Measurements from ENCODE around the gene MRPS27.

Gene MRPS27

DNA sequence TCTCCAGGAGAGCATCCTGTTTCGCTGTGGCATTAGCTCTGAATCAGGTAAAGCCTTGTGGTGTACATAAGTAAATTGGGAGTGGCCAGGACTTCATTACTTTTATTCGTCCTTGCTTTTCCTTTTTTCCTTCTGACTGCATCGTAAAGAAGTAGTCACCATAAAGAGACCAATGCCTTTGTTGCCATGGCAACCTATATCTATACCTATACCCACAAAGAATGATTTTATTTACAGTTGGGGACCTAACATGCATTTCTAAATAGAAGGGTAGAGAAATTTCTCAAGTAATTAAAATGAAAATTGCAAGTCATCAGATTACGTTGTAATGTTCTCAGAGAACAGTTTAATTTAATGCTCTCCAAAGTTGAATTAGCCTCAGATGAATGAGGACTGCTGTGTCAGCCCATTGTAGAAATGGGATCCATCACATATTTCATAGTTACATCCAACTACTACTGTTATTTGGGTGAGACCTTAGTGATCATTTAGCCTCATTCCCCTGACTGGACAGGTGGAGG is 18.7 kb upstream of the MRPS27 start:
- WGBS (ENCODE audit: extremely low coverage, insufficient coverage, low lambda C conversion rate): no CpG with 5 or more reads among the region's 4 CpGs

DNA sequence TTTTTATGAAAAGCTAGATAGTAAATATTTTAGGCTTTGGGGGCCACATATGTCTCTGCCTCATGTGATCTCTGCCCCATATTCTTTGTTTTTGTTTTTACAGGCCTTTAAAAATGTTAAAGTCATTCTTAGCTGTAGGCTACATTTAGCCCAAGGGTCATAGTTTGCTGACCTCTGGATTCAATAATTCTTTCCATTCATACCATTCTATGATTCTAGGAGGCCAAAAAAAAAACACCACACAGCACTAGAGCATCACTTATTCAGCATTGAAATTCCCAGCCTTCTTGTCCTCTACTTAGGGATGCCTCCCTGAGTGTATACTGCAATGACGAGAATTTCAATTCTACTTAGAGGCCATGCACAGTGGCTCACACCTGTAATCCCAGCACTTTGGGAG is 17.1 kb upstream of the MRPS27 start:
- Histone ChIP-seq H3K27ac (ENCODE audit: low read depth, low read length) (no peak overlapping the region), H2BK120ac (ENCODE audit: low read depth, low read length) (no peak overlapping the region), H3K4me2 (ENCODE audit: low read length) (no peak overlapping the region), H3K56ac (ENCODE audit: low read length) (no peak overlapping the region), H3K4ac (ENCODE audit: low read depth, low read length) (no peak overlapping the region), H3K23ac (ENCODE audit: low read length) (no peak overlapping the region), H3K4me1 (ENCODE audit: control insufficient read depth, low read depth, low read length) (no peaks in the 10 kb centered on the region), H3K27me3 (ENCODE audit: insufficient read depth, low read length, poor library complexity) (no peaks in the 10 kb centered on the region), H3K36me3 (ENCODE audit: control insufficient read depth, insufficient read depth, low read length) (no peaks in the 10 kb centered on the region), H3K79me1 (ENCODE audit: low read length) (no peaks in the 10 kb centered on the region), H3K4me3 (ENCODE audit: low read length) (no peak overlapping the region), H3K9ac (ENCODE audit: low read length) (no peak overlapping the region), H4K8ac (ENCODE audit: low read depth, low read length) (no peak overlapping the region), H3K79me2 (ENCODE audit: control insufficient read depth, insufficient read depth, low read length) (no peaks in the 10 kb centered on the region), H2AK5ac (ENCODE audit: low read length) (no peak overlapping the region), H4K5ac (ENCODE audit: low read length) (no peak overlapping the region), H2BK5ac (ENCODE audit: low read length) (no peak overlapping the region), H2BK15ac (replicated peaks; ENCODE audit: low read depth) (no peak overlapping the region), H3K18ac (ENCODE audit: low read length) (no peak overlapping the region)
- WGBS (ENCODE audit: extremely low coverage, insufficient coverage, low lambda C conversion rate): no CpG with 5 or more reads among the region's 1 CpG
- no peak for DNase-seq

More for the DNA sequence above, 18.7 kb upstream of the MRPS27 start:
- H3K18ac ChIP-seq (ENCODE audit: low read length): no peak overlapping the region
- H2AK5ac ChIP-seq (ENCODE audit: low read length): no peak overlapping the region
- no peaks in the 10 kb centered on the region for H3K36me3 ChIP-seq (ENCODE audit: control insufficient read depth, insufficient read depth, low read length)
- no peak overlapping the region for H3K56ac ChIP-seq (ENCODE audit: low read length)
- no peak overlapping the region for H3K4ac ChIP-seq (ENCODE audit: low read depth, low read length)
- H3K4me3 ChIP-seq (ENCODE audit: low read length): no peak overlapping the region
- H4K5ac ChIP-seq (ENCODE audit: low read length): no peak overlapping the region
- H2BK120ac ChIP-seq (ENCODE audit: low read depth, low read length): no peak overlapping the region
- no peak overlapping the region for H2BK15ac ChIP-seq (replicated peaks; ENCODE audit: low read depth)
- no peaks in the 10 kb centered on the region for H3K4me1 ChIP-seq (ENCODE audit: control insufficient read depth, low read depth, low read length)
- H3K27ac ChIP-seq (ENCODE audit: low read depth, low read length): no peak overlapping the region
- H3K79me1 ChIP-seq (ENCODE audit: low read length): no peaks in the 10 kb centered on the region
- no peaks in the 10 kb centered on the region for H3K79me2 ChIP-seq (ENCODE audit: control insufficient read depth, insufficient read depth, low read length)
- H3K4me2 ChIP-seq (ENCODE audit: low read length): no peak overlapping the region
- no peak overlapping the region for H2BK5ac ChIP-seq (ENCODE audit: low read length)
- H4K8ac ChIP-seq (ENCODE audit: low read depth, low read length): no peak overlapping the region
- DNase-seq: no peak
- no peak overlapping the region for H3K9ac ChIP-seq (ENCODE audit: low read length)
- H3K27me3 ChIP-seq (ENCODE audit: insufficient read depth, low read length, poor library complexity): no peaks in the 10 kb centered on the region
- H3K23ac ChIP-seq (ENCODE audit: low read length): no peak overlapping the region

DNA sequence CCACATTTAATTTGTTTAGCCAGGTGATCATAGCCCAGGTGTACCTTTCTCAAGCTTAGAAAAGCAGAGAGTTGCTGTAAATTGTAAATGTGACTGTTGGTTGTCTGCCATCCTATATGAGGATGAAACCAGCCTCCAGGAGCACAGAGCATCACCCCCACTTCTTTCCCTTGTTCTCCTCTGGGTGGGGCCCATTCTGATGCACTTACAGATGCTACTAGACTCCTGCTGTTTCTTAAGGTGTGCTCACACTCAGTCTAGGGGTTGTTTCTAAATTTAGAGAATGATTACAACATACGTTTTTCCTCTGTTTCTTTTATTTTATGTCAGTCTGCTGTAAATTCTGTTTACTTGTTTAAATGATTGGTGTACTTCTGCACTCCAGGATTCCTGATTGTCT is 10.7 kb upstream of the MRPS27 start:
- no peak overlapping the region for H3K4me3 ChIP-seq (ENCODE audit: low read length)
- H3K18ac ChIP-seq (ENCODE audit: low read length): no peak overlapping the region
- no peaks in the 10 kb centered on the region for H3K79me2 ChIP-seq (ENCODE audit: control insufficient read depth, insufficient read depth, low read length)
- H4K5ac ChIP-seq (ENCODE audit: low read length): no peak overlapping the region
- H2BK5ac ChIP-seq (ENCODE audit: low read length): no peak overlapping the region
- no peak overlapping the region for H3K56ac ChIP-seq (ENCODE audit: low read length)
- no peak overlapping the region for H3K27ac ChIP-seq (ENCODE audit: low read depth, low read length)
- no peaks in the 10 kb centered on the region for H3K36me3 ChIP-seq (ENCODE audit: control insufficient read depth, insufficient read depth, low read length)
- H4K8ac ChIP-seq (ENCODE audit: low read depth, low read length): no peak overlapping the region
- no peak overlapping the region for H2BK15ac ChIP-seq (replicated peaks; ENCODE audit: low read depth)
- no peak overlapping the region for H3K9ac ChIP-seq (ENCODE audit: low read length)
- H2BK120ac ChIP-seq (ENCODE audit: low read depth, low read length): no peak overlapping the region
- no peak for DNase-seq
- H3K4me2 ChIP-seq (ENCODE audit: low read length): no peak overlapping the region
- WGBS (ENCODE audit: extremely low coverage, insufficient coverage, low lambda C conversion rate): no CpG with 5 or more reads among the region's 1 CpG
- no peaks in the 10 kb centered on the region for H3K4me1 ChIP-seq (ENCODE audit: control insufficient read depth, low read depth, low read length)
- H3K4ac ChIP-seq (ENCODE audit: low read depth, low read length): no peak overlapping the region
- no peaks in the 10 kb centered on the region for H3K79me1 ChIP-seq (ENCODE audit: low read length)
- H3K27me3 ChIP-seq (ENCODE audit: insufficient read depth, low read length, poor library complexity): no peaks in the 10 kb centered on the region
- H3K23ac ChIP-seq (ENCODE audit: low read length): no peak overlapping the region
- H2AK5ac ChIP-seq (ENCODE audit: low read length): no peak overlapping the region

DNA sequence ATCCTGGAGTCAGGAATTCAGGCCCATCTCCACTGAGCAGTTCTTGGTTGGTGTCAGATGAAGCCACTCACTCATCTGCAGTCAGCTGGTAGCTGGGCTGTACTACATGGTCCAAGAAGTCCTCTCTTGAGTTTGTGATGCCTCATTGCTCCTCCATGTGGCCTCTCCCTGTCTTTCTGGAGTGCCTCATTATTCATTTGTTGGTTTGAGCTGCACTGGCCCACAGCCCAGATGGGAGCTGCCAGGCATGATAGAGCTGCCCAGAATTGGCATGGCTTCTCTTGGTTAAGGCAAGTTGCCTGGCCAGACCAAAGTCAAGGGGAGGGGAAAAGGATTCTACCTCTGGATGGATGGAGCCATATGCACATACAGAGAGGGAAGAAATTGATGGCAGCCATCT is 8.1 kb upstream of the MRPS27 start:
- Histone ChIP-seq H3K4ac (ENCODE audit: low read depth, low read length) (no peak overlapping the region), H4K8ac (ENCODE audit: low read depth, low read length) (no peak overlapping the region), H3K18ac (ENCODE audit: low read length) (no peak overlapping the region), H3K23ac (ENCODE audit: low read length) (no peak overlapping the region), H4K5ac (ENCODE audit: low read length) (no peak overlapping the region), H3K56ac (ENCODE audit: low read length) (no peak overlapping the region), H2AK5ac (ENCODE audit: low read length) (no peak overlapping the region), H3K79me2 (ENCODE audit: control insufficient read depth, insufficient read depth, low read length) (no peaks in the 10 kb centered on the region), H2BK120ac (ENCODE audit: low read depth, low read length) (no peak overlapping the region), H3K27ac (ENCODE audit: low read depth, low read length) (no peak overlapping the region), H2BK5ac (ENCODE audit: low read length) (no peak overlapping the region), H3K79me1 (ENCODE audit: low read length) (no peaks in the 10 kb centered on the region), H3K4me1 (ENCODE audit: control insufficient read depth, low read depth, low read length) (no peaks in the 10 kb centered on the region), H3K9ac (ENCODE audit: low read length) (no peak overlapping the region), H3K27me3 (ENCODE audit: insufficient read depth, low read length, poor library complexity) (no peaks in the 10 kb centered on the region), H3K4me3 (ENCODE audit: low read length) (no peak overlapping the region), H3K36me3 (ENCODE audit: control insufficient read depth, insufficient read depth, low read length) (no peaks in the 10 kb centered on the region), H2BK15ac (replicated peaks; ENCODE audit: low read depth) (no peak overlapping the region), H3K4me2 (ENCODE audit: low read length) (no peak overlapping the region)
- no peak for DNase-seq

DNA sequence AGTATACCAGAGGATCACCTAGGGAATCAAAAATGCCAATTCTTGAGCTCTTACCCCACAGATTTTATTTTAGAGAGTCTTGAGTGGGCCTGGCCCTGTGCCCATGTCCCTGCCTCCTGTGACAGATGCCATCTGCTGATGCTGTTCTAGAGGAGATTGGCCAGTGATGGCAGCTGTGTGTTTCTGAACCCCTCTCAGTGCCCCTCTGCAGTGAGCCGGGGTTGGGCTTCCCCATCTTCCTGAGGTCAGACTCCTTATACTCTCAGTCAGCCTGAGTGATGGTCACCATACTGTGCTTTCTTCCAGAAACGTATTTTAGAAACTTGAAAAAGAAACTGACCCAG is 6.2 kb upstream of the MRPS27 start:
- Histone ChIP-seq H2BK15ac (replicated peaks; ENCODE audit: low read depth) (no peak overlapping the region), H4K5ac (ENCODE audit: low read length) (no peak overlapping the region), H3K4me2 (ENCODE audit: low read length) (no peak overlapping the region), H3K18ac (ENCODE audit: low read length) (no peak overlapping the region), H3K9ac (ENCODE audit: low read length) (no peak overlapping the region), H3K79me2 (ENCODE audit: control insufficient read depth, insufficient read depth, low read length) (no peaks in the 10 kb centered on the region), H2BK120ac (ENCODE audit: low read depth, low read length) (no peak overlapping the region), H2AK5ac (ENCODE audit: low read length) (no peak overlapping the region), H3K4me3 (ENCODE audit: low read length) (no peak overlapping the region), H3K36me3 (ENCODE audit: control insufficient read depth, insufficient read depth, low read length) (no peaks in the 10 kb centered on the region), H3K56ac (ENCODE audit: low read length) (no peak overlapping the region), H3K27ac (ENCODE audit: low read depth, low read length) (no peak overlapping the region), H3K23ac (ENCODE audit: low read length) (no peak overlapping the region), H3K79me1 (ENCODE audit: low read length) (no peaks in the 10 kb centered on the region), H3K4me1 (ENCODE audit: control insufficient read depth, low read depth, low read length) (no peaks in the 10 kb centered on the region), H2BK5ac (ENCODE audit: low read length) (no peak overlapping the region), H3K27me3 (ENCODE audit: insufficient read depth, low read length, poor library complexity) (no peaks in the 10 kb centered on the region), H3K4ac (ENCODE audit: low read depth, low read length) (no peak overlapping the region), H4K8ac (ENCODE audit: low read depth, low read length) (no peak overlapping the region)
- DNase-seq: no peak
- whole genome bisulfite sequencing (ENCODE audit: extremely low coverage, insufficient coverage, low lambda C conversion rate): no CpG with 5 or more reads among the region's 2 CpGs

DNA sequence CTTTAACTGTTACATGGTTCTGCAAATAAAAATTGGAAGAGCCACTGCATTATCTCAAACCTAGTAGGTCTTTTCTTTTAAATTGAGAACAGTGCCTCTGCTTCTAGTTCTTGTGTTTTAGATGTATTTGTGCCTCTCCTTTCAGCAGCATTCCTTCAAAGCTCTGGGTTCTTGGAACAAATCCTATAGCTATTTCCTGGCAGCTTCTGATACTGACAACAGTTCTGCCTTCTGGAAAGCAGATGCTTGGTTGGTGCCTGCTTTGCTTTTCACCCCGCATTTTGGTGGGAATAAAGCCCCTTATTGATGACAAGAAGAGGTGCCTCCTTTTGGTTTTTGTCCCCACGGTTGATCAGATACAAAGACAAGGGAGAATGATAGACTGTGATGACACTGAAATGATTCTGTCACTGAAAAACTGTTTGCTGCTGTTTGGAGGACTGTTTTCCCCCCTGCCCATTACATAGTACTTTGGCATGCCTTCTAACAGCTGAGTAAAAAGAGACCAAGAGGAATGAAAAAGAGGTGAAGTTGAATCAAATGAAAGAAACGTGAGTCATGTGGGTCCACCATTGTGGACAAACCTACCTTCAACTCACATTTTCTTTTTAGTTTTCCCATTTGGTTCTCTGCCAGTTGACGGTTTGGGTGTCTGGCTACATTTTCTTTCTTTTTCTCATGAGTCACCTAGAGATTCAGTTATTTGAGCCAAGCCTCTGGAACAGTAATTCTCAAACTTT is 5.7 kb upstream of the MRPS27 start:
- no peak overlapping the region for H2BK15ac ChIP-seq (replicated peaks; ENCODE audit: low read depth)
- no peak for DNase-seq
- H3K9ac ChIP-seq (ENCODE audit: low read length): no peak overlapping the region
- no peak overlapping the region for H2BK5ac ChIP-seq (ENCODE audit: low read length)
- no peak overlapping the region for H3K23ac ChIP-seq (ENCODE audit: low read length)
- H3K4me1 ChIP-seq (ENCODE audit: control insufficient read depth, low read depth, low read length): no peaks in the 10 kb centered on the region
- no peaks in the 10 kb centered on the region for H3K36me3 ChIP-seq (ENCODE audit: control insufficient read depth, insufficient read depth, low read length)
- H4K5ac ChIP-seq (ENCODE audit: low read length): no peak overlapping the region
- H3K4ac ChIP-seq (ENCODE audit: low read depth, low read length): no peak overlapping the region
- H3K27me3 ChIP-seq (ENCODE audit: insufficient read depth, low read length, poor library complexity): no peaks in the 10 kb centered on the region
- H2BK120ac ChIP-seq (ENCODE audit: low read depth, low read length): no peak overlapping the region
- no peak overlapping the region for H4K8ac ChIP-seq (ENCODE audit: low read depth, low read length)
- H3K56ac ChIP-seq (ENCODE audit: low read length): no peak overlapping the region
- H3K79me2 ChIP-seq (ENCODE audit: control insufficient read depth, insufficient read depth, low read length): no peaks in the 10 kb centered on the region
- no peak overlapping the region for H3K18ac ChIP-seq (ENCODE audit: low read length)
- no peak overlapping the region for H2AK5ac ChIP-seq (ENCODE audit: low read length)
- H3K27ac ChIP-seq (ENCODE audit: low read depth, low read length): no peak overlapping the region
- H3K4me3 ChIP-seq (ENCODE audit: low read length): no peak overlapping the region
- H3K4me2 ChIP-seq (ENCODE audit: low read length): no peak overlapping the region
- no CpG with 5 or more reads among the region's 4 CpGs for WGBS (ENCODE audit: extremely low coverage, insufficient coverage, low lambda C conversion rate)
- no peaks in the 10 kb centered on the region for H3K79me1 ChIP-seq (ENCODE audit: low read length)
